ENCODE measurements around the gene NTHL1. TPM values are rescaled to one million over a fixed set of nuclear protein-coding genes. Genes with fewer than 3 reads are reported as not detected.

The NTHL1 gene
- total and polyA plus RNA-seq, 2 of the 13 experiments (the other 11 are each of a cell fraction or from before 2014, with no cell fraction given): 47.5 to 64.9 TPM

GRCh38 chr16:1993731-1994131 is 53.9 kb downstream of the NTHL1 start (continued):
- TF ChIP-seq, protein P1, sequence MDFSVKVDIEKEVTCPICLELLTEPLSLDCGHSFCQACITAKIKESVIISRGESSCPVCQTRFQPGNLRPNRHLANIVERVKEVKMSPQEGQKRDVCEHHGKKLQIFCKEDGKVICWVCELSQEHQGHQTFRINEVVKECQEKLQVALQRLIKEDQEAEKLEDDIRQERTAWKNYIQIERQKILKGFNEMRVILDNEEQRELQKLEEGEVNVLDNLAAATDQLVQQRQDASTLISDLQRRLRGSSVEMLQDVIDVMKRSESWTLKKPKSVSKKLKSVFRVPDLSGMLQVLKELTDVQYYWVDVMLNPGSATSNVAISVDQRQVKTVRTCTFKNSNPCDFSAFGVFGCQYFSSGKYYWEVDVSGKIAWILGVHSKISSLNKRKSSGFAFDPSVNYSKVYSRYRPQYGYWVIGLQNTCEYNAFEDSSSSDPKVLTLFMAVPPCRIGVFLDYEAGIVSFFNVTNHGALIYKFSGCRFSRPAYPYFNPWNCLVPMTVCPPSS (IDR thresholded peaks at IDR 0.05): no peak
- TF ChIP-seq AKAP8 (CRISPR knock-in tag; IDR thresholded peaks at IDR 0.05) (no peak), ZNF512B (CRISPR knock-in tag; IDR thresholded peaks at IDR 0.05; ENCODE audit: borderline replicate concordance) (no peak), ZSCAN25 (CRISPR knock-in tag; IDR thresholded peaks at IDR 0.05) (no peak), CENPT (CRISPR knock-in tag; IDR thresholded peaks at IDR 0.05; ENCODE audit: low read depth) (no peak), THYN1 (CRISPR knock-in tag; IDR thresholded peaks at IDR 0.05; ENCODE audit: borderline replicate concordance, low read depth) (no peak), KLF12 (CRISPR knock-in tag; IDR thresholded peaks at IDR 0.05; ENCODE audit: borderline replicate concordance) (no peak), ZNF691 (CRISPR knock-in tag; IDR thresholded peaks at IDR 0.05; ENCODE audit: borderline replicate concordance, low read depth) (no peak), ZNF746 (CRISPR knock-in tag; IDR thresholded peaks at IDR 0.05) (no peak), ZFP90 (CRISPR knock-in tag; IDR thresholded peaks at IDR 0.05; ENCODE audit: borderline replicate concordance) (no peak), PHF21A (CRISPR knock-in tag; IDR thresholded peaks at IDR 0.05) (no peak), ZBTB8A (CRISPR knock-in tag; IDR thresholded peaks at IDR 0.05; ENCODE audit: borderline replicate concordance, low read depth) (no peak), TFE3 (CRISPR knock-in tag; IDR thresholded peaks at IDR 0.05) (no peak), ZKSCAN8 (CRISPR knock-in tag; IDR thresholded peaks at IDR 0.05; ENCODE audit: borderline replicate concordance) (no peak), JDP2 (CRISPR knock-in tag; IDR thresholded peaks at IDR 0.05; ENCODE audit: borderline replicate concordance) (no peak), CAMTA2 (CRISPR knock-in tag; IDR thresholded peaks at IDR 0.05; ENCODE audit: borderline replicate concordance) (no peak), KLF11 (CRISPR knock-in tag; IDR thresholded peaks at IDR 0.05) (no peak), ZNF281 (CRISPR knock-in tag; IDR thresholded peaks at IDR 0.05; ENCODE audit: borderline replicate concordance) (no peak), ZNF33B (CRISPR knock-in tag; IDR thresholded peaks at IDR 0.05) (no peak)
- TF ChIP-seq, protein P2, sequence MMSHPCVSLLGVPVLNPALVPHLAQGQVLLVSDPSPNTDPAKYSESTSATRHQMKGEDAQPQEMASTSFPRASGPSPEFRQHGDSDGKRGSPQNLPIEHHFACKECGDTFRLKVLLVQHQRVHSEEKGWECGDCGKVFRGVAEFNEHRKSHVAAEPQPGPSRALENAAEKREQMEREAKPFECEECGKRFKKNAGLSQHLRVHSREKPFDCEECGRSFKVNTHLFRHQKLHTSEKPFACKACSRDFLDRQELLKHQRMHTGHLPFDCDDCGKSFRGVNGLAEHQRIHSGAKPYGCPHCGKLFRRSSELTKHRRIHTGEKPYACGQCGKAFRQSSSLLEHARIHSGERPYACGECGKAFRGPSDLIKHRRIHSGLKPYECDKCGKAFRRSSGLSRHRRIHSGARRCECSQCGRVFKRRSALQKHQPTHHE (CRISPR knock-in tag; IDR thresholded peaks at IDR 0.05; ENCODE audit: borderline replicate concordance): no peak
